ENCODE measurements around the gene NAALADL2. TPM values are rescaled to one million over a fixed set of nuclear protein-coding genes. Genes with fewer than 3 reads are reported as not detected.
A peak's percentile ranks its signal among the peaks of the same experiment; 100 is the strongest.

NAALADL2 gene
- total and polyA plus RNA-seq, 2 of the 4 experiments (the other 2 are of a cell fraction), result 3.8 to 19.2 TPM

DNA sequence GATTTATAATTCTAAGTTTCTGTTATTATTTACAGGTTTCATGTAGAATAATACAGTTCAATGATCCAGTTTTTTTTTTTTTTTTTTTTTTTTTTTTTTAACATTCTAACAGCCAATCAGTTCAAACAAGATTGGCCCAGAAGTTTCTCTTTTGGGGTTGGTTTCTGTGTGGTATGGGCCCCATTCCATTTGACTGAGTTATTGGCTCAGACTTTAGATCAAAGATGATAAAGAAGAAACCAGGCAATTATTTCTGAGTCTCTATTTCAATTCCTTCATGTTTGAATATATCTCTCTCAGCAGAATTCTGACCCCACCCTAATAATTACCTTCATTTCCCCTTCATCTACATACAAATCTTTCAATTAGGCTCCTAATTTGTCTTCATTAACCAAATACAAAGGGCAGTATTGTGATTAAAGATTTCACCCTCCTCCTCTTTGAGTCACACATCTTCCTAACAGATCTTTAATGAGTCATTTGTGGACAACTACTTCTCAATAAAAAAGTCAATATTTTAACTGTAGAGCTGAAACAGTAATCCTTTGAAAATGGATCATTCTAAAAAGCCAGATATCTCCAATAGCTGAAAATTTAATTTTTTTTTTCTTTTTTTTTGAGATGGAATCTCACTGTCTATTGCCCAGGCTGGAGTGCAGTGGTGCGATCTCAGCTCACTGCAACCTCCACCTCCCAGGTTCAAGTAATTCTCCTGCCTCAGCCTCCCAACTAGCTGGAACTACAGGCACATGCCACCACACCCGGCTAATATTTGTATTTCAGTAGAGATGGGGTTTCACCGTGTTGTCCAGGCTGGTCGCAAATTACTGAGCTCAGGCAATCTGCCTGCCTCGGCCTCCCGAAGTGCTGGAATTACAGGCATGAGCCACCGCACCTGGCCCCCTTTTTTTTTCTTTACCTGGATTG is 878.8 kb downstream of the NAALADL2 start:
- no peak overlapping the region for H3K27ac ChIP-seq (ENCODE audit: insufficient read depth, low read length)
- intact Hi-C loops (cut with micrococcal nuclease) (no loop called here), in situ Hi-C loops (cut with MboI; ENCODE audit: low sequenced_read_pairs) (no loop called here), dilution Hi-C loops (cut with HindIII; ENCODE audit: low sequenced_read_pairs, unreplicated experiment) (no loop called here)
- no peak overlapping the region for H3K14ac ChIP-seq (replicated peaks; ENCODE audit: low read depth, low read length)
- no peak overlapping the region for H3K18ac ChIP-seq (ENCODE audit: low read depth, low read length)
- no peaks in the 10 kb centered on the region for H3K36me3 ChIP-seq (ENCODE audit: control insufficient read depth, insufficient read depth, low read length)
- H2BK15ac ChIP-seq (ENCODE audit: low read depth, low read length), result no peak overlapping the region
- no peak overlapping the region for H3K4me2 ChIP-seq (ENCODE audit: low read depth, low read length)
- no peak overlapping the region for H3K56ac ChIP-seq (ENCODE audit: extremely low read depth, insufficient read depth, low read length)
- TF ChIP-seq RFX5 (IDR thresholded peaks at IDR 0.05; ENCODE audit: low read depth, low read length) (no peak), CEBPB (IDR thresholded peaks at IDR 0.05; ENCODE audit: low read depth, low read length) (no peak)
- TF ChIP-seq, protein P1, sequence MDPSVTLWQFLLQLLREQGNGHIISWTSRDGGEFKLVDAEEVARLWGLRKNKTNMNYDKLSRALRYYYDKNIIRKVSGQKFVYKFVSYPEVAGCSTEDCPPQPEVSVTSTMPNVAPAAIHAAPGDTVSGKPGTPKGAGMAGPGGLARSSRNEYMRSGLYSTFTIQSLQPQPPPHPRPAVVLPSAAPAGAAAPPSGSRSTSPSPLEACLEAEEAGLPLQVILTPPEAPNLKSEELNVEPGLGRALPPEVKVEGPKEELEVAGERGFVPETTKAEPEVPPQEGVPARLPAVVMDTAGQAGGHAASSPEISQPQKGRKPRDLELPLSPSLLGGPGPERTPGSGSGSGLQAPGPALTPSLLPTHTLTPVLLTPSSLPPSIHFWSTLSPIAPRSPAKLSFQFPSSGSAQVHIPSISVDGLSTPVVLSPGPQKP (IDR thresholded peaks at IDR 0.05; ENCODE audit: borderline replicate concordance, low read depth, low read length), result no peak
- no peaks in the 10 kb centered on the region for H3K27me3 ChIP-seq (ENCODE audit: control insufficient read depth, insufficient read depth, low read length)
- H2BK20ac ChIP-seq (ENCODE audit: low read depth, low read length), result no peak overlapping the region
- 100% methylated on average over 1 of the region's 7 CpGs; no CpG with 5 or more reads in 1 of the 2 experiments for WGBS, 2 experiments (ENCODE audit: extremely low coverage in 2 of 2, insufficient read length in 1 of 2)
- no peak overlapping the region for H2BK5ac ChIP-seq (ENCODE audit: low read depth, low read length, poor library complexity, severe bottlenecking)
- H3K9me1 ChIP-seq (ENCODE audit: insufficient read depth, low read length), result no peaks in the 10 kb centered on the region
- ChIA-PET POLR2A (ENCODE audit: unreplicated experiment) (no interaction called here), CTCF (interaction anchor here (0.7 kb wide), 1 partner anchor 86 kb away, joined by 3 read pairs; no protein-coding TSS in a partner anchor)
- no peak overlapping the region for H2AK5ac ChIP-seq (ENCODE audit: low read depth, low read length)
- no peak overlapping the region for H3K4me3 ChIP-seq (ENCODE audit: insufficient read depth, low read depth, low read length)
- H3K4ac ChIP-seq (ENCODE audit: low read depth, low read length), result no peak overlapping the region
- H3K23ac ChIP-seq (ENCODE audit: low read depth, low read length), result no peak overlapping the region
- peak; percentile 37 for DNase-seq
- H3K79me1 ChIP-seq (ENCODE audit: low read depth in 1 of 2, low read length in 2 of 2), result no peaks in the 10 kb centered on the region
- no peaks in the 10 kb centered on the region for H3K9me3 ChIP-seq (ENCODE audit: control insufficient read depth, insufficient read depth, low read length)
- no peak overlapping the region for H2BK120ac ChIP-seq (ENCODE audit: low read depth, low read length)
- no peaks in the 10 kb centered on the region for H4K20me1 ChIP-seq (ENCODE audit: insufficient read depth, low read length)
- no peak overlapping the region for H4K91ac ChIP-seq (ENCODE audit: insufficient read depth, low read depth, low read length)
- H4K5ac ChIP-seq (ENCODE audit: low read depth, low read length), result no peak overlapping the region
- H3K9ac ChIP-seq (ENCODE audit: low read depth, low read length), result no peak overlapping the region
- peak overlapping the region in 1 of 2 experiments; percentile 17; a peak in 1 of 4 replicates for H4K8ac ChIP-seq (ENCODE audit: low read depth in 2 of 2, low read length in 2 of 2)
- H2AFZ ChIP-seq (replicated peaks; ENCODE audit: low read length, poor library complexity), result no peak overlapping the region
- H3K4me1 ChIP-seq (ENCODE audit: control insufficient read depth, insufficient read depth, low read length), result no peaks in the 10 kb centered on the region
- no TSS peak for BruUV-seq (replicated peaks)
- no peak for ATAC-seq (ENCODE audit: low read depth)
- H2AK9ac ChIP-seq (replicated peaks; ENCODE audit: low read depth, low read length, poor library complexity), result no peak overlapping the region

Data from IMR-90 (cell line).